ENCODE results near the gene KLHDC4.
"Not testable (repeated sequence)": the region's sequence is repeated elsewhere in the genome, so short reads cannot be mapped to it uniquely, and the experiment has no call there.

The KLHDC4 gene

GRCh38 chr16:87787451-87788091, 21.8 kb upstream of the KLHDC4 start:
- DNase-seq: not testable (repeated sequence)

- no peak for DNase-seq
Measured at GRCh38 chr16:87784812-87785211, 19.0 kb upstream of the KLHDC4 start.

GRCh38 chr16:87782033-87782432, 16.2 kb upstream of the KLHDC4 start:
- no peak for DNase-seq

DNA sequence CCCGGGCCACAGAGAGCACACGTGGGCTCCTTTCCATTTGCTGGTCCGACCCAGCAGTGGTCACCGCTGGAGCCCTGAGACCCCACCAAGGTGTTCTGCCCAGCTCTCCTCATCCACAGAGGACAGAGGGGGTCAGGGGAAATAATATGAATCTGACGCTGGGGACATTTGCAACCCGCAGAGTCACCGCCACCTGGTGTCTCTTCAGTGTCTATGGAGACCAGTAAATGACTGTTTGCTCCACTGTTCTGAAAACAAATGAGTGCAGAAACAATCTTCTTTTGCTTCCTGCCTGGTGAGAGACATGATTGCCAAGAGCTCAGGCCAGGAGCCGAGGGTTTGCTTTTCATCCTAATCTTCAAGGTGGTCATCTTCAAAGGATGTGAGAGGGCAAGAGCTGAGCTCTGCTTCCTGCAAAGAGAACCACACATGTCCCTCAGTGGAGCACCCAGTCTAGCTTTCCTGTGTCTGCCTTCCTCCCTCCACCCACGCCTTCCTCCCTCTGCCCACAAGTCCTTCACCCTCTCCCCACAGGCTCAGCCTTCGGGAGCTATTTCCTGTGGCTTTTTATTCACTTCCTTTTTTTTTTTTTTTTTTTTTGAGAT, 14.7 kb upstream of the KLHDC4 start:
- DNase-seq: no peak

DNA sequence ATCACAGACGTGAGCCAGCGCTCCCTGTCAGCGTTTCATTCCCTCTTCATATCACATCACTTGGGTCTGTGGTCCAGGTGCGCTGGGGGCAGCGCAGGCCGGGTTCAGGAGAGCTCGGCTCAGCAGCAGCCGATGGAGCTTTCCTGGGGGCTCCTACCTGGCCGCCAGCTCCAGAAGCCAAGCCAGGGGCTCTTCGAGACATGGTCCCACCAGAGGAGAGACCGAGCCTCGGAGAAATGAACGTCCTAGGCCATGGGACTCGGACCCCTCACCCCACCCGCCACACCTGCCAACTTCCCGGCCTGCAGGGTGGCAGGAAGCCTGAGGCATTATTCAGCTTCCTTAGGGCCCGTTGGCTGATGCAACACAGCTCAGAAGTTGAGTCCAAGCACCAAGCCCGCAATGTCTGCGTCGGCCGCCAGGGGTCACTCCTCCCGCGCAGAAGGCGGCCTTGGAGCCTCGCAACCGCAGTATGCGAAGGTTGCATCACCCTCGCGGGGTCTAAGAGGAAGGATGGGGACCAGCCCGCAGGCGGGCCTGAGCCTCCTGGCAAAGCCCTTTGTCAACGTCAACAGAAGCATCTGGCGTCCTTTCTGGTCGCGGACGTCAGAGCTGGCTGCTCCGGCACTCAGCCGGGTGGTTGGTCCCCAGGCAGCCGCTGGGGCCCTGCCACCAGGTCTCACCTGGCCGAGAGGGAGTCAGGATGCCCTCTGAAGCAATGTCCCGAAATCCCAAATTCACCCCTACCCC, 13.2 kb upstream of the KLHDC4 start:
- DNase-seq: peak; percentile 54 to 73

GRCh38 chr16:87778476-87778829, 12.7 kb upstream of the KLHDC4 start:
- no peak for DNase-seq

- DNase-seq: not testable (repeated sequence)
Measured at GRCh38 chr16:87773836-87774235, 8.1 kb upstream of the KLHDC4 start.

GRCh38 chr16:87767456-87767855, 1.7 kb upstream of the KLHDC4 start:
- DNase-seq: not testable (repeated sequence)

GRCh38 chr16:87766485-87766797, 655 bp upstream of the KLHDC4 start:
- DNase-seq: no peak

DNA sequence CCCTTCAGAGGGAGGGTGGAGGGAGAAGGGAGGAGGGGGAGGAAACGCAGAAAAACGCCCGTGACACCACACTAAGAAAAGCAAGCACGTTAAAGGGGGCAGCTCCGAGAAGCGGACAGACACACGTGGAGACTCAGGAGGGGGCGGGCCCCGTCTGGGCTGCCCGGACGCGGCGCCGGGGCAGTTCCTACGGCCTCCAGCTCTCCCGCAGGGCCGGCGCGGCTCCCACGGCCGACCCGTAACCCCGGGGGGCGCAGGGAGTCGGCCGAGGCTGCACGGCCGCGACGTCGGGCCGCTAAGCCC, 362 bp downstream of the KLHDC4 start:
- peak in 1 of 2 experiments; percentile 17 for DNase-seq

- no peak for DNase-seq
Measured at GRCh38 chr16:87764600-87765472, 950 bp downstream of the KLHDC4 start.

DNA sequence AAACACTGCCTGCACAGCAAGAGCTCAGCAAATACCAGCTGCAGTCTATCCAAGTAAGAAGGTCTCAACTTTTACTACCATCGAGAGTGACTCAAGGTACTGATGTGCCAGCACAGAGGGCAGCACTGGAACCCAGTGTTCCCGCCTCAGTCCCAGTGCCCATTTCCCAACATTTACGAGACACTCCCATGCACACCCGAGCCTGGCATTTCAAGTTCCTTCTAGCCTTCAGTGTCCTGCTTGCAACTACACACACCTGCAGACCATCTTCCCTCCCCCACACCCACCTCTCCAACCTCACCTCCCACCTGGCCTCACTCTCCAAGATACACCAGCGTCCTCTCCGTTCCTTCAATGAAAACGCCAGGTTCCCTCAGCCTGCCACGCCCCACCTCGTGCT, 3.2 kb downstream of the KLHDC4 start:
- no peak for DNase-seq

DNA sequence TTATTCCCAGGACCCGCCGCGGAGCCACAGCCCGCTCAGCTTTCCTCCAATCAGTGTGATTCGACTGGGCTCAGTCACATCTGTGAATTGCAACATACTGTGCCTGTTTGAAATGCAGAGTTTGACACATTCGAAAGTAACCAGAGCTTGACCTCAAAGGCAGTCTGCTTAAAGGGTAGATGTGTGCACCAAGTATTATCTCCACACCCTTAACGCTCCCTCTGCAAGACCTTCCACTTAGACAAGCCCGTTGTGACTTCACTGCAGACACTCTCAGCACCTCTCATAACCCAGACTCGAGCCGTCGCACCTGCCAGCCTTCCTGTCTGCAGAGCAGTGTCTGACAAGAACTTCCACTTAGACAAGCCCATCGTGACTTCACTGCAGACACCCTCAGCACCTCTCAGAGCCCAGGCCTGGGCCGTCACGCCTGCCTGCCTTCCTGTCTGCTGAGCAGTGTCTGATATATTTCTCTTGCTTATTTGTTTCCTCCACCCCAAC, 3.7 kb downstream of the KLHDC4 start:
- DNase-seq: no peak

- no peak for DNase-seq
Measured at GRCh38 chr16:87761060-87761459, 4.7 kb downstream of the KLHDC4 start.

DNA sequence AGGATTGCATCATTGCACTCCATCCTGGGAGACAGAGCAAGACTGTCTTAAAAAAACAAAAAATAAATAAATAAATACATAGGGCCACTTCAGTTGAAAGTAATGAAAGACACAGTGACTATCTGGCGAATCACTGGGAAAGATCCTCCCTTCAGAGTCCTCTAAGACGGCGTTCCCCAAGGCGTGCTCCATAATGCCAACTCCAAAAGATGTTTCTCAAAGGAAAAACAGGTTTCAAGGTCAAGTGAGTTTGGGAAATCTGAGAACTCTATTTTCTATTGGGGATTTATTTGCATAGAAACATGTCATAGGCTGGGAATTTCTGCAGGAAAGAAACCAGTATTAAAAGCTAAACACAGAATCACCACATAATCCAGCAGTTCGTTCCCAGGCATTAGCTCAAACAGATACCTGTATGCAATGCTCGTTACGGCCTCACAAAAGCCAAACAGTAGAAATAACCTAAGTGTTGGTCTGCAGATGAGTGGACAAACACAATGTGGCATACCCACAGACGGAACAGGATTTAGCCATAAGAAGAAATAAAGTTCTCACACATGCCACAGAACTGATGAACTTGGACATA, 7.9 kb downstream of the KLHDC4 start:
- DNase-seq: no peak

- DNase-seq: no peak
Measured at GRCh38 chr16:87754535-87754934, 11.3 kb downstream of the KLHDC4 start.

DNA sequence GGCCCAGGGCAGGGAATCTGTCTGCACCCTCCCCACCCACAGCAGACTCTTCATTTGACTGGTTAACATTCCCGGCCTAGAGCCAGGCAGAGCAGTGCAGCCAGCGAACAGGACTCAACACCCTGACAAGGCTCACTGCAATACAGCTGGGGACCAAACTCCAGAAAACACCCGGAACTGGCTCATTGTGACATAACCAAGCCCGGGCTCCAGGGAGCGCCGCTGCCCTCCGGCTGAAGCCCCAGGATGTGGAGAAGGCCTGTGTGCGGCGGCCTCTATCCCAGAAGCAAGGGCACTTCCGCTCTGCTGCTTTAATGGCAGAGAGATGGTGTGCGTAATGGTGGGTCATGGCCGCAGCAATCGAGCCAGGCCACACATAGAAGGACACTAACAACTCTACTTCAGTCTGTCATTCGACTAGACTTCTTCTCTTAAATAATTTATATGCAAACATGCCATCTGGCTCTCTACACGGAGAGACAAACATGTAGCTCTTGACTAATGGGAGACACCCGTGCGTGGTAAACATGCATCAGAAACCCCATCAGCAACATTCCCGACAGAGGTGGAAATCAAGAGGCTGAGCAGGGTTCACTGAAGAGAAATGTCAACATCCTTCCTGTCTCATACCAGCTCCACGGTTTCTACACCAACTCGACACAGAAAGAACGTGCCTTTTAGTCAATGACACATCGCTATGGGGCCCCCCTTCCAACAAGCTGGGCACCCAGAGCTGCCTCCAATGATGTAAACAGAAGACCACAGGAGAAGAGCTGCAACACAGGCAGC, 18.0 kb downstream of the KLHDC4 start:
- DNase-seq: no peak

DNA sequence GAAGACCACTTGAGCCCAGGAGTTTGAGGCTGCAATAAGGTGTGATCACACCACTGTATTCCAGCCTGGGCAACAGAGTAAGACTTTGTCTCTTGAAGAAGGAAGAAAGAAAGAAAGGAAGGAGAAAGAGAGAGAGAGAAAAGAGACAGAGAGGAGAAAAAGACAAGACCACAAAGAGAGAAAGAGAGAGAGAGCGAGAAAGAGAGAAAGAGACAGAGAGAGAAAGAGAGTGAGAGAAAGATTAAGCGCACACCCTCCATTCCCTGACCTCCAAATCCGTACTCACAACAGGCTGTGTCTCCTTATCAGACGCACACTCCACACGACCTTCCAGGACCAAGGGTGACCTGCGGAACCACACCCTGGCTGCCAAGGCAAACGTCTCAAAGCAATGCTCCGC, 19.6 kb downstream of the KLHDC4 start:
- no peak for DNase-seq

DNA sequence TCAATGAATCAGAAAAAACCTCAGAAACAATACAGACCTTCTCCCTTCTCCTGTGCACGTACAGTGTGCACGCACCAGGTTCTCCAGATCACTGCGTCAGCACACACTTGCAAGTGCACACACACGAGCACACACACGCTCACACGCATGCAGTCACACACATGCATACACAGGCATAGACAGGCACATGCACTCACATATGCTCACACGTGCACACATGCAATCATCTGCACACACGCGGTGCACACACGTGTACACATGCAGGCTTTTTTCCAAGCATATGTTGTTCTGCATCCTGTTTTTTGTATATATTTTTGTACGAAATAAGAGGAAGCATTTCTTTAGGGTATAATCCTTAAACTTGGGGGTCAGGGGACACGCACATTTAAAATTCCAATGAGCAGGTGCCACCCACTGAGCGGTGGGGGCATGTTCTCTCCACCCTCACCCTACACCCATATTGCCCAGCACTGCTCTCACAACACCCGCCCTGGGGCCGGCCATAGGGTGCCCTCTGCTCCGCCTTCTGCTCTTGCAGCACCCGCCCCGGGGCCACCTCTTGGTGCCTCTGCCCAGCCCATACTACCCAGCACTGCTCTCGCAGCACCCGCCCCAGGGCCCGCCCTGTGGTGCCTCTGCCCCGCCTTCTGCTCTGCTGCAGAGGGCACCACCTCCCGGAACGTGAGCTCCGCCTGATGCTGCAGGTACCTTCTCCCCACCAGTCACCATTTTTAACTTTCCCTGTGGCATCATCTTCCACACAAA, 20.9 kb downstream of the KLHDC4 start:
- DNase-seq: no peak

DNA sequence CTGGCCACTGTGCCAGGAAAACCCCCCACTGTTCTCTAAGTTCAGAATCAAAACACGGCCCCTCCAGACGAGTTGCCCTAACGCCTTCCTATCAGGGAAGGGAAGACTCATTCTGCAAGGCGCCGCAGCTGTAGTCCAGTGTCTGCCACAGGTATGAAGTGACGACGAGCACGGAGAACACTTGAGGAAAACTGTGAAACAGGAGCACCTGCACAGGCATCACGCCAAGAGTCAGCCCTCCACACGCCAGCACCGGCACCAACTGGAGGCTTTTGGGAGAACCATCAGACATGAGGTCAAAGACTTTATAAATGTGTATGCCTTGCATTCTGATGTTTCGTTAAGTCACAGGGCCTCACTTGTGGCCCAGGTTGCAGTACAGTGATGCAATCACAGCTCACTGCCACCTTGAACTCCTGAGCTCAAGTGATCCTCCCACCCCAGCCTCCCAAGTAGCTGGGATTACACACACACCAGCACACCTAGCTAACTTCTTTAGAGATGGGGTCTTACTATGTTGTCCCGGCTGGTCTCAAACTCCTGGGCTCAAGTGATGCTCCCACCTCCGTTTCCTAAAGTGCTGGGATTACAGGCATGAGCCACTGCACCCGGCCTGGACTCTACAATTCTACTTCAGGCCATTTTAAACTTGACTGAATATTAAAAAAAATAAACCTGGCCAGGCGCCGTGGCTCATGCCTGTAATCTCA, 22.9 kb downstream of the KLHDC4 start:
- DNase-seq: no peak
